ENCODE data around the gene CDK14.

CDK14 gene

GRCh38 chr7:91137153-91137787, 541.1 kb downstream of the CDK14 start:
- no peak for TF ChIP-seq CTCF (IDR thresholded peaks at IDR 0.05; ENCODE audit: low read depth, low read length)

DNA sequence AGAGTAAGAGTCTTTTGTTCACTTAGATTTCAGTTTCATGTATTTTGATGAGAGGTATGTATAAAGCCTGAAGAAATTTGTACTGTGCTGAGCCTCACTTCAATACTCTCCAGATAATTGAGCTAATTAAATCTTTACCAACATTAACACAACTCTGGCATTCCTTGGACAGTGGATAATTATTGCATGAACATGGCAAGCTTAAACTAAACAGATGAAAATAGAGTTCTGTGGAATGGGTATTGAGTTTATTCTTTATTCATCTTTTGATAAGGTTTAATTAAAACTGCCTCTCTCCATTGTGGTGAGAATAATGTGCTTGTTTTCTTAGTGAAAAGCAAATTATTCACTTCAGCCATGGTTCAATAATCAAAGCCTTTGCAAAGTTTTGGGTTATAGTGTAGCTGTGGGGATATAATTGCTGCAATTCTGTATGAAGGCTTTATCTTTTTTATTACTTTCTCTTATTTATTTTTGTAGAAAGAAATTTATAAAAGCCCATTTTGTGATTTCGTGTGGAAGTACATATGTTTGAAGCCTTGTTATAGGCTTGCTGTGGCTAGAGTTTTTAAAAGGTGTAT, 541.8 kb downstream of the CDK14 start:
- DNase-seq (ENCODE audit: extremely low read depth, low read depth): no peak
- no peak for TF ChIP-seq CTCF (IDR thresholded peaks at IDR 0.05; ENCODE audit: low read depth, low read length)

More at GRCh38 chr7:91137153-91137787, 541.1 kb downstream of the CDK14 start:
- DNase-seq (ENCODE audit: extremely low read depth, low read depth): no peak

GRCh38 chr7:91140286-91140685, 544.2 kb downstream of the CDK14 start:
- no peak for TF ChIP-seq CTCF (IDR thresholded peaks at IDR 0.05; ENCODE audit: low read depth, low read length)
- DNase-seq (ENCODE audit: extremely low read depth, low read depth): no peak

DNA sequence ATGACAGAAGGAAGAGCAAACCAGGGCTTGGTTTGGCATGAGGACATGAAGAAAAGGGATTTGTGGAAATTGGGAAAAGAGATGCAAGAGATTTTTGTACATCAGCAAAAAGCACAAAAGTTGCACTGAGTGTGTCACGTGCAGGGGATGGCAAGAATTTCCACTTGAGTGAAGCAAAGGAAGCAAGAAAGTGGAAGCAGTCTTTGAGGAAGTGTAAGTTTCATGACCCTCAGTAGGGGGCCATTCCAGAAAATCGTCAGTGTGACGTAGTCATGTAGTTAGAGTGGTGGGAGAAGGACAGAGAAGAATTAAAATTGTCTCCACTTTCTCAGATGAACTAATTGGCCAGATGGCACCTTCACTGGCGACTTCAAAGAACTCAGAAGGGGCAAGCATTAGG, 544.9 kb downstream of the CDK14 start:
- DNase-seq (ENCODE audit: extremely low read depth, low read depth): no peak
- no peak for TF ChIP-seq CTCF (IDR thresholded peaks at IDR 0.05; ENCODE audit: low read depth, low read length)

- DNase-seq (ENCODE audit: extremely low read depth, low read depth): no peak
- TF ChIP-seq CTCF (IDR thresholded peaks at IDR 0.05; ENCODE audit: low read depth, low read length): no peak
These were observed 546.6 kb downstream of the CDK14 start for GRCh38 chr7:91142743-91143142.

GRCh38 chr7:91149341-91150246, 553.5 kb downstream of the CDK14 start:
- no peak for DNase-seq (ENCODE audit: extremely low read depth, low read depth)
- TF ChIP-seq CTCF (IDR thresholded peaks at IDR 0.05; ENCODE audit: low read depth, low read length): no peak

GRCh38 chr7:91151916-91152315, 555.8 kb downstream of the CDK14 start:
- DNase-seq (ENCODE audit: extremely low read depth, low read depth): no peak
- no peak for TF ChIP-seq CTCF (IDR thresholded peaks at IDR 0.05; ENCODE audit: low read depth, low read length)

All from AG09319 (cell line).